Body of pancreas (tissue), 4 donors: Measurements from ENCODE around the gene SNX25. TPM values are rescaled to one million over a fixed set of nuclear protein-coding genes. Genes with fewer than 3 reads are reported as not detected.

Source experiments
- ATAC-seq: fragments of 150-250 bp; one replicate; pipeline ENCODE4 v1.9.1; 2016
- DNase-seq, 4 donors: peaks; one replicate each; pipeline ENCODE4 v3.0.0-alpha.2; 2019
- H3K27ac ChIP-seq, 4 donors: fragments of 200-600 bp; sonication (generic); 1 replicate in 3 of 4; 2 replicates in 1 of 4; pipeline versions ENCODE4 v1.5.1 to v1.6.1; 2016 to 2019; ENCODE audit warnings: mild to moderate bottlenecking in 1 of 4, mixed read lengths in 1 of 4, moderate library complexity in 1 of 4
- H3K27me3 ChIP-seq, 2 donors: fragments of 200-600 bp; sonication (generic); one replicate each; pipeline ENCODE4 v1.6.0; 2016; ENCODE audit warnings: mild to moderate bottlenecking in 1 of 2
- H3K36me3 ChIP-seq, 2 donors: fragments of 200-600 bp; sonication (generic); replicated peaks in 1 of 2; 2 replicates each; pipeline ENCODE4 v1.5.1; 2016; ENCODE audit warnings: low read depth in 2 of 2; ENCODE audit not compliant: insufficient read depth in 1 of 2
- H3K4me1 ChIP-seq: fragments of 200-600 bp; sonication (generic); one replicate; pipeline ENCODE4 v1.6.0; 2016
- H3K4me3 ChIP-seq, 2 donors: fragments of 200-600 bp; sonication (generic); 1 replicate in 1 of 2; 2 replicates in 1 of 2; pipeline ENCODE4 v1.5.1; 2016 to 2019
- H3K9me3 ChIP-seq, 3 donors: fragments of 200-600 bp; sonication (generic); 1 replicate in 2 of 3; 2 replicates in 1 of 3; pipeline ENCODE4 v1.5.1; 2016
- POLR2A ChIP-seq, 3 donors: fragments of 450-650 bp; IDR thresholded peaks; one replicate each; pipeline ENCODE4 v1.6.1; 2016; ENCODE audit warnings: antibody characterized with exemption in 3 of 3, mild to moderate bottlenecking in 2 of 3
- WGBS, 2 donors: methylation state at CpG; one replicate each; pipeline ENCODE4 v1.1.5; 2017; 5-methylcytosine and 5-hydroxymethylcytosine counted together
- intact Hi-C: fragments of 100-400 bp; cut with DNase I; formaldehyde crosslinking; loops from one replicate; pipeline ENCODE4 v1.15.1; 2023
- total RNA-seq, 2 donors: library from RNA; depleted of rRNA; stranded (reverse); fragments of >200 nt; gene quantifications; one replicate each; pipeline ENCODE4 v1.1.0, GENCODE V29; 2016
- TF ChIP-seq, protein P1 (sequence below), 7 experiments: fragments of 450-650 bp in 4 of 7; fragments of 200-600 bp in 3 of 7; sonication (generic) in 3 of 7; IDR thresholded peaks; one replicate each; pipeline ENCODE4 v1.5.1; 2016 to 2019; ENCODE audit warnings: antibody characterized with exemption in 7 of 7

SNX25 gene
- total RNA-seq, 2 donors from 2014 or later: 16.6 to 25.7 TPM

DNA sequence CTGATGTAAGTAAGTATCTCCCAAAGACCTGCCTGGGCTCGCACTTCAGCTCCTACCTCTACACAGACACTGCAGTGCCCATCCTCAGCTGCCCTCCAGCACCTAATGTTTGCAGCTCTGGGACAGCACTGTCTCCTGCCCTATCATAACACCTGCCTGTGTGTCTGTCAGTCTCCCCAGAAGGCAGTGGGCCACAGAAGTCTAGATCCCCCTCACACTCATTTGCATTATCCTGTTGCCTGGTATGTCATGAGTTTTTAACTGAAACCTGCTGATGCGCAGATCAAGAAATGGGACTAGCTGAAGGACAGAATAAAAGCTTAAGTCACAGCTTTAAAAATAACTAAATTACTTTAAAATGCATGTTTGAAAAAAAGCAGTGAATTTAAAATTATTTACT lies 143.3 kb downstream of the SNX25 start:
- intact Hi-C loops: no loop called here
- 90 to 98% methylated on average over 2 of the region's 2 CpGs for WGBS, 2 donors
- no peak overlapping the region for H3K4me3 ChIP-seq
- peaks cover 0 to 2% of the 10 kb centered on the region in 2 donors for H3K36me3 ChIP-seq
- ATAC-seq: no peak
- TF ChIP-seq POLR2A (IDR thresholded peaks at IDR 0.05): no peak
- TF ChIP-seq, protein P1, sequence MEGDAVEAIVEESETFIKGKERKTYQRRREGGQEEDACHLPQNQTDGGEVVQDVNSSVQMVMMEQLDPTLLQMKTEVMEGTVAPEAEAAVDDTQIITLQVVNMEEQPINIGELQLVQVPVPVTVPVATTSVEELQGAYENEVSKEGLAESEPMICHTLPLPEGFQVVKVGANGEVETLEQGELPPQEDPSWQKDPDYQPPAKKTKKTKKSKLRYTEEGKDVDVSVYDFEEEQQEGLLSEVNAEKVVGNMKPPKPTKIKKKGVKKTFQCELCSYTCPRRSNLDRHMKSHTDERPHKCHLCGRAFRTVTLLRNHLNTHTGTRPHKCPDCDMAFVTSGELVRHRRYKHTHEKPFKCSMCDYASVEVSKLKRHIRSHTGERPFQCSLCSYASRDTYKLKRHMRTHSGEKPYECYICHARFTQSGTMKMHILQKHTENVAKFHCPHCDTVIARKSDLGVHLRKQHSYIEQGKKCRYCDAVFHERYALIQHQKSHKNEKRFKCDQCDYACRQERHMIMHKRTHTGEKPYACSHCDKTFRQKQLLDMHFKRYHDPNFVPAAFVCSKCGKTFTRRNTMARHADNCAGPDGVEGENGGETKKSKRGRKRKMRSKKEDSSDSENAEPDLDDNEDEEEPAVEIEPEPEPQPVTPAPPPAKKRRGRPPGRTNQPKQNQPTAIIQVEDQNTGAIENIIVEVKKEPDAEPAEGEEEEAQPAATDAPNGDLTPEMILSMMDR (IDR thresholded peaks at IDR 0.05): no peak
- H3K27me3 ChIP-seq: no peaks in the 10 kb centered on the region
- H3K9me3 ChIP-seq: no peaks in the 10 kb centered on the region
- DNase-seq: no peak
- H3K4me1 ChIP-seq: no peaks in the 10 kb centered on the region
- H3K27ac ChIP-seq: no peak overlapping the region

DNA sequence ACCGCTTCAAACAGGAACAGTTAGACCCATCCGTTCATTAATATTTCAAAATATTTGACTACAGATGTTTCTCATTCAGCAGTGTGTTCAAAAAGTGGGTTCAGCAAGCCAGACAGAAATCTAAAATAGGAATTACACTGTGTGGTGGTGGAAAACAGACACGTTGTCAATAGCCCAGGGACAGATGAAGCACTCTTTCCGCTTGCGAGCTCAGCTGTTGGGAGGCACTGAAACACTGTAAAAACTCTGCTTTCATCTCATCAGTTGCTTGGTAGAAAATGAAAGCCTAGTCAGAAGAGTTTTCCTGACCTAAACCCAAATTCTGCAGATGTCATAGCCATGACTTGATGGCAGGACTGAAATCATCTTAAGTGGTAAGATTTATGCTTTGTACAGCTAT lies 147.8 kb downstream of the SNX25 start:
- intact Hi-C loops: no loop called here
- 92 to 95% methylated on average over 5 of the region's 5 CpGs for WGBS, 2 donors

DNA sequence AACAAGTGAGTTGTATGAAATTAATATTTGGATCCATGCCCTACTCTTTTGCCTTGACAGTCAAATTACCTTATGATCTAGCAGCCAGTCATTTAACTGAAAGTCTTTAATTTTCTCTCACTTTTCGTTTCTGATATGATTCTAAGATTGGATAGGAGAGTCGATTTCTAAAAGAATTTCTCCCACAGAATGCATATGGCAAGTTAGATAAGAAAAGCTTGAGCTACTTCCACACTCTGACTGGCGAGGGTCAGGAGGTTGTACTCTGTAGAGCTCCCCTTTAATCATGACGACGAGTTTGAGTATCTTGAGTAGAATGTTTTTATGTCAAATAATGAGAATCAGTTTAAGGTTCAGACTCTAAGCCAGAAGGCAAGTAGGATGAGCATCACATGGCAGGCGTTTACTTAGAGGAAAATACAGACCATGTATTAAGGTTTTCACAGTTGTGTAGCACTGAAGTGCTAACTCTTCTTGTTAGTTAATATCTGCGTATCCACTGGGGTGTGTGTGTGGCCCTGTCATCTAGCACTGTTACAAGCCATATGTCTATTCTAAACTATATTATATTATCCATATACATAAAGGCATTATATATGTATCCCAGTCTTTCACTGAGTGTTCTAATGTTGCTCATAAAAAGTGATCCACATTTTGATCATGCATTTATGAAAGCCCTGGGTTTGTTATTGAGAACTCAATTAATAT lies 148.5 kb downstream of the SNX25 start:
- no peaks in the 10 kb centered on the region for H3K27me3 ChIP-seq
- H3K36me3 ChIP-seq: peaks cover 0 to 2% of the 10 kb centered on the region in 2 donors
- no peak for ATAC-seq
- 78 to 79% methylated on average over 7 of the region's 7 CpGs for WGBS, 2 donors
- H3K4me1 ChIP-seq: peaks cover 2% of the 10 kb centered on the region
- no peaks in the 10 kb centered on the region for H3K9me3 ChIP-seq
- TF ChIP-seq, protein P1 (IDR thresholded peaks at IDR 0.05): no peak
- no peak for TF ChIP-seq POLR2A (IDR thresholded peaks at IDR 0.05)
- intact Hi-C loops: no loop called here
- H3K27ac ChIP-seq: no peak overlapping the region
- H3K4me3 ChIP-seq: no peak overlapping the region
- no peak for DNase-seq

More for the DNA sequence above, 147.8 kb downstream of the SNX25 start:
- no peaks in the 10 kb centered on the region for H3K36me3 ChIP-seq
- H3K9me3 ChIP-seq: no peaks in the 10 kb centered on the region
- no peak for ATAC-seq
- no peak for DNase-seq
- H3K4me1 ChIP-seq: no peaks in the 10 kb centered on the region
- H3K4me3 ChIP-seq: no peak overlapping the region
- no peaks in the 10 kb centered on the region for H3K27me3 ChIP-seq
- TF ChIP-seq, protein P1 (IDR thresholded peaks at IDR 0.05): no peak
- TF ChIP-seq POLR2A (IDR thresholded peaks at IDR 0.05): no peak
- no peak overlapping the region for H3K27ac ChIP-seq

DNA sequence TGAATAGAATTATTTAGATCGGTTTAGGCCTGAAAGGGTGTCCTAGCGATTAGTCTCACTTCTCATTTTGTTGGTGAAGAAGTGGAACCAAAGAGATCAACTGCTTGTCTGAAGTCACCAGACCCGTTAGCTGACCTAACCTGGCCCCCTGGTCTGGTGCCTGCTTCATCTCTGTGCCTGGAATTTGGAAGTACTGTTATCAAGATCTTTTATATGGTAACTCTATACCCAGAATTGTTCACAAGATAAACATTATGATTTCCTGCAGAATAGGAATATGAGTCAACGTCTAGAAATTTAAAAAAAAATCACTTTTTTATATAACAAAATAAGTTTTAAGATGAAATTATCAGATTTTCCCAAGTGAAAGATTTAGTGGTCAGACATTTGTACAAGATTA lies 149.1 kb downstream of the SNX25 start:
- ATAC-seq (no peak), DNase-seq (no peak)
- no peak overlapping the region for H3K27ac ChIP-seq
- no peaks in the 10 kb centered on the region for H3K9me3 ChIP-seq
- 82 to 88% methylated on average over 4 of the region's 4 CpGs for WGBS, 2 donors
- intact Hi-C loops: no loop called here
- H3K36me3 ChIP-seq: peaks cover 0 to 2% of the 10 kb centered on the region in 2 donors
- no peak overlapping the region for H3K4me3 ChIP-seq
- peaks cover 7% of the 10 kb centered on the region for H3K4me1 ChIP-seq
- no peak for TF ChIP-seq POLR2A (IDR thresholded peaks at IDR 0.05)
- TF ChIP-seq, protein P1 (IDR thresholded peaks at IDR 0.05): no peak
- H3K27me3 ChIP-seq: no peaks in the 10 kb centered on the region

DNA sequence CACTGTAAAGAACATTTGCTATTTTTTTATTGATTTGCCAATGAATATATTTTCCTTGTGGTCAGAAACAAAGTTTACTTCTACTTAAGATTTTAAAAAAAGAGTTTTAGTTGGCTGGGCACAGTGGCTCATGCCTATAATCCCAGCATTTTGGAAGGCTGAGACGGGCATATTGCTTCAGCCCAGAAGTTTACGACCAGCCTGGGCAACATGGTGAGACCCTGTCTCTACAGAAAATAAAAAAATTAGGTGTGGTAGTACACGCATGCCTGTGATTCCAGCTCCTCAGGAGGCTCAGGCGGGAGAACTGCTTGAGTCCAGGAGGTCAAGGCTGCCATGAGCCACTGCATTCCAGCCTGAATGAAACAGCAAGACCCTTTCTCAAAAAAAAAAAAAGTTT lies 149.6 kb downstream of the SNX25 start:
- TF ChIP-seq, protein P1 (IDR thresholded peaks at IDR 0.05): no peak
- no peak for TF ChIP-seq POLR2A (IDR thresholded peaks at IDR 0.05)
- no peak for ATAC-seq
- Histone ChIP-seq H3K36me3 (peaks cover 0 to 2% of the 10 kb centered on the region in 2 donors), H3K4me3 (no peak overlapping the region), H3K27me3 (no peaks in the 10 kb centered on the region), H3K27ac (no peak overlapping the region), H3K4me1 (peaks cover 9% of the 10 kb centered on the region), H3K9me3 (no peaks in the 10 kb centered on the region)
- DNase-seq: no peak
- intact Hi-C loops: no loop called here
- 93 to 99% methylated on average over 4 of the region's 4 CpGs for WGBS, 2 donors
